GM18909 (cell line): Measurements from ENCODE around the gene CSHL1.

Experiments used
- ATAC-seq: cut with Tn5 transposase; IDR thresholded peaks from one replicate; pipeline ENCODE4 v1.9.1; 2021; ENCODE audit warnings: mild to moderate bottlenecking; ENCODE audit not compliant: unreplicated experiment, poor library complexity

The CSHL1 gene

DNA sequence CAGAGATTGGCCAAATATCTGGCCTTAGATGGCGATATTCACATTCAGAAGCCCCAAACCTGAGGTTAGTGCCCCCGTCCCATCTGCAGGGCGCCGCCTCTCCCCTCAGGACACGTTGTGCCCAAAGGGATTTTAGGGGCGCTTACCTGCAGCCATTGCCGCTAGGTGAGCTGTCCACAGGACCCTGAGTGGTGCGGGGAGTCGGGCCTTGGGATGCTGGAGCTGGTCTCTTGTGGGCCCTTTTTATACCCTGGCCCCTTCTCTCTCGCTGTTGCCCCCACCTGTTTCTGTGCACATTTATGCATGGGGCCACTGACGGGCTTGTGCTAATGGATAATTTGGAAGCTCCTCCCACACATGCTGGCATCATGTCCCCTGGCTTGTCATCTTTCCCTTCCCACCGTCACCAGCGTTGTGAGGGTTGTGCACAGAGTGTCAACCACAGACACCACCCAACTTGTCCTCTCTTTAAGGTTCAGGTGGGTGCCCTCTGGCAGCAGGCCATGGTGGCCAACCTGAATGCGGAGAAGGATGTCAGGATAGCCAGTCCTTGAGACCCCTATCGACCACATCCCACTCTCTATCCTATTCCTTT, at the start of gene CSHL1:
Gene CSHL1, minus strand, starts transcription at position 218 of the 595 bp plus-strand sequence. Its CDS starts 62 bp downstream, at position 156.
- ATAC-seq: no peak

DNA sequence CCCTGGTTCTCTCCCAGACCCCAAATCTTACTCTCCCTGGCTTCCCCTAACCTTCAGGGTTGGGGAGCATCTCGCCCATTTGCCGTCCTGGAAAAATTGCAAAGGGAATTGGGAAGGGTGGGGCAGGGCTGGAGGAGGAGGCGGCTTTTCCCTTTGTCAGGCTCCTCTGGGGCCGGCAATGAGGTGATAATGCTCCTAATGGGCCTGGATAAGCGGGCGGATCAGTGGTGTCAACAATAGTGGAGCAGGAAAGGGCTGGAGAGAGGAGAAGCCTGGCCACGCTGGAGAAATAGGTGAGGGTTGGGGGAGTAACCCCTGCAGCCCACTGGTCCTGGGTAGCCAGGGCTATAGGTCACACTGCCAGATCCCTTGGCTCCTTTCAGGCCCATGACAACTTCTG, 49.4 kb upstream of the CSHL1 start:
- ATAC-seq: no peak

DNA sequence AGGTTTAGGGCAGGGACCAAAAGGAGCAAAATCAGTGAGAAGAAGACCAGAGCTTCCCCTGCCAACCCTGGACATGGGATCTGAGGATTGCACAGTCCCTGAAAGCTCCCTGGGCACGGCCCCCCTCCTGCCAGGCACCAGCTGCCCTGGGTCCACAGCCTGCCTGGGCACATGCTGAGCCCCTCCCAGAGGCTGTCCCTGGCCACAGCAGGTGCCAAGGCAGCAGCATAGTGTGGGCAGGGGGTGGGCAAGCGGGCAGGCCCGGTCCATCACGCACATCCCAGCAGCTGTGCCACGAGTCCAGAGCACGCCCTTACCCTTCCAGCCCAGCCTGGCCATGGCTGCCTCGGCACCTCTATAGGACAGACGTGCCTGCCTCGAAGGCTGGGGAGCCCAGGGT, 48.9 kb upstream of the CSHL1 start:
- no peak for ATAC-seq

DNA sequence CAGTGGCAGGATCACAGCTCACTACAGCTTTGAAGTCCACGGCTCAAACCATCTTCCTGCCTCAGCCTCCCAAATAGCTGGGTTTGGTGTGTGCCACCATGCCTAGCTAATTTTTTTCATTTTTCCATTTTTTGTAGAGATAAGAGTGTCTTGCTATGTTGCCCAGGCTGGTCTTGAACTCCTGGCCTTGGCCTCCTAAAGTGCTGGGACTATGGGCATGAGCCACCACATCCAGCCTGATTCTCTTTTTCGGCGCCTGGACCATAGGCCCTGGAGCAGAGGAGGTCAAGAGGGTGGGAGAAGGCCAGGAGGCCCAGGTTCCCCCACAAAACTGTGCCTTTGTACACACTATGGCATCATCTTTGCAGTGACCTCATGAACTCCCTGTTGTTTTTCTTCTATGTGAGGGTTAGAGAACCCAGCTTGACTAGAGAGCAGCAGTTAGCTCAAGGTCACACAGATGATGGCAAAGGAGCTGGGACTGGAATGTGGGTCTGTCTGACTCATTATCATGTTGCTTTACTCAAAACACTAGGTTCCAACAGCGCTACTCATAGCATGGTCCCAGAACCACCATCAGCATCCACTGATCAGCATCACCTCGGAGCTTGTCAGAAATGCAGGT, 45.4 kb upstream of the CSHL1 start:
- no peak for ATAC-seq

DNA sequence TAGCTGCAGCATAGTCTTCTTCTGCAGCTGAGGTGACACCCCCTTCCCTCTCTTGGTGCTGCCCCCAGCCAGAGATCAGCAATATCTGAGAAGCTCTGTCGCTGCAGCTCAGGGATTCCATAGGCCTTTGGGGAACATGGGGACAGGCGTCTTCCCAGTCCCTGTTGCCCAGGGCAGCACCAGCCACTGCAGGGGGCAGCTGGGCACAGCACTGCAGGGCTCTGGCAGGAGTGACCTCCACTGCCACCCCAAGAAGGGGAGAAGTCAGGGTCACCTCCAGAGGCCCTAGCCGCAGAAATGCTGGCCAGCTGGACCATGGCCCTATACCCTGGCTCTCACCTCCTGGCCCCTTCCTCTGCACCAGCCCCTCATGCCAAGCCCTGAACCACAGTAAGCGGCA, 44.7 kb upstream of the CSHL1 start:
- ATAC-seq: no peak

DNA sequence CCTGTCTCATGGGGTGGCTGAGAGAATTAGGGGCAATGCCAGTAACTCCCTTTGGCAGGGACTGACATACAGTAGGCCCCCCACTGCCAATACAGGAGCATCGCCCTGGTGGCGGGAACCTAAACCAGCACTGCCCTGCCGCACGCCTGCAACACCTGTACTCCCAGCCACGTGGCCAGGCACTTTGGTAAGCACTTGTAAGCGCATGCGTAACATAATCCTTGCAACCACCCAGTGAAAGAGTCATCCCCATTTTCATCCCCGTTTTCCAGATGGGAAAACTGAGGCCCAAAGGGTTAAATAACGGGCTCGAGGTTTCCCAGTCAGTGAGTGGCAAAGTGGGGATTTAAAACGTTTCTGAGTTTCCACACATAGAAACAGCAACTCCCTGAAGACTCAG, 44.2 kb upstream of the CSHL1 start:
- no peak for ATAC-seq

DNA sequence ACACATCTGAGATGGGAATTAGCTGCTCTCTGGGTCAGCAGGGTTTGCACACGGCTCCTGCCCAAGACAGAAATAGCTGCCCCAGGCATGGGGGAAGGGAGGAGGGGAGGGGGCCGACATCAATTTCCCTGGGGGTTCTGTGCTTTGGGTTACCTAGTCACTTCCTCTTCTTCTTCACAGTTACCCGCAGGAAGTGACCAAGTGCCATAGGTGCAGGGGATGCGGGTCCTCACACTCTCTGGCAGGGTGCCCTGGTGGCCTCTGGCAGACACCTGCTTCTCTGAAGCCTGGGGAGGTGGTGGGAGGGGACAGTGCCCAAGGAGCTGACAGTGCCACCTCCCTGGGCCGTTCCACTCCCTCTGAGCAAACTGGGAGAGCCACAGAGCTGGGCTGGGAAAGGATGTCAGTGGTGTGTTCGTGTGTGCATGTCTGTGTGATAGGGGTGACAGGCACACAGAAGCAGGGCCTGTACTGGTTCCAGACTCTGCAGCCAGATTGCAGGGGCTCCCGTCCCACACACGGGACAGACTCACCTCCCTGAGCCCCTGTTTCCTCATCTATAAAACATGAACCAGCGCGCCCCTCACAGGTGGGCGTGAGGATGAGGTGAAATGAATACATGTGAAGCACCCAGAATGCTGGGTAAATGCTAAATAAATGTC, 43.5 kb upstream of the CSHL1 start:
- ATAC-seq: peak; percentile 71

DNA sequence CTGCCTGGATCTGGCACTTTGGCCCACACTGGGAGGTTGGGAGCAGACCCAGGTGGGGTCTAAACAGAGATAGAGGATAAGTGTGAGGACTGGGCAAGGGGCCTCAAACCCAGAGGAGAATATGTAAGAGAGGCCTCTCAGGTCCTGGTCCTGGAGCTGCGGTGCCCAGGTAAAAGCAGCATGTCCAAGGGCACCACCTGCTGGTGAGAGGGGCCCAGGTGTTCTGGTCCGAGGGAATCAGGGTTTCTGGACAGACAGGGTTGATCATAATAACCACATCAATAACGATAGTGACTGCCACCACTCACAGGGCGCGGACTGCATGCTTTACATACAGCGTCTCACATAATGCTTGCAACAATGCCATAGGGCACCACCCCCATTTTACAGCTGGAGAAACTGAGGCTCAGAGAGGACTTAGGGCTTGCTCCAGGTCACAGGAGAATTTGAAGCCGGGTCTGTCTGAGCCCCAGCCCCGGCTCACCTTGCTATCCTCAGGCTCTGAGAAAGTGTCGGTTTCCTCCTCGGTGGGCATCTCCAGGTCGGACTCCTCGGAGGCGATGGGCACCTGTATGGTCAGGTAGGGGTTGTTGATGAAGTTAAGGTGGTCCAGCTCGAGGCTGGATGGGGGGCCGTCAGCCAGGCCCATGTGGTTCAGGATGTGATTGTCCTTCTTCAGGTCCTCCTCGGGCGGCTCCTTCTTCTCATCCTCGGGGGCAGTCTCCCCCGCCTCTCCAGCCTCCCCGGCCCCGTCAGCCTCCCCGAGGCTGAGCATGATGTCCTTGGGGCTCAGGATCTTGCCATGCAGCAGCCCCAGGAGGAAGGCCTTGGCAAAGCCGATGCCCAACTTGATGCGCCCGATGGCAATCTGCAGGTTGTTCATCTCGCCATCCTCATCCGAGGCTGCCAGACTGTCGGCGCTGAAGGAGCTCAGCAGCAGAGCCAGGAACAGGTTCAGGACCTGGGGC, 40.2 kb upstream of the CSHL1 start:
- no peak for ATAC-seq

DNA sequence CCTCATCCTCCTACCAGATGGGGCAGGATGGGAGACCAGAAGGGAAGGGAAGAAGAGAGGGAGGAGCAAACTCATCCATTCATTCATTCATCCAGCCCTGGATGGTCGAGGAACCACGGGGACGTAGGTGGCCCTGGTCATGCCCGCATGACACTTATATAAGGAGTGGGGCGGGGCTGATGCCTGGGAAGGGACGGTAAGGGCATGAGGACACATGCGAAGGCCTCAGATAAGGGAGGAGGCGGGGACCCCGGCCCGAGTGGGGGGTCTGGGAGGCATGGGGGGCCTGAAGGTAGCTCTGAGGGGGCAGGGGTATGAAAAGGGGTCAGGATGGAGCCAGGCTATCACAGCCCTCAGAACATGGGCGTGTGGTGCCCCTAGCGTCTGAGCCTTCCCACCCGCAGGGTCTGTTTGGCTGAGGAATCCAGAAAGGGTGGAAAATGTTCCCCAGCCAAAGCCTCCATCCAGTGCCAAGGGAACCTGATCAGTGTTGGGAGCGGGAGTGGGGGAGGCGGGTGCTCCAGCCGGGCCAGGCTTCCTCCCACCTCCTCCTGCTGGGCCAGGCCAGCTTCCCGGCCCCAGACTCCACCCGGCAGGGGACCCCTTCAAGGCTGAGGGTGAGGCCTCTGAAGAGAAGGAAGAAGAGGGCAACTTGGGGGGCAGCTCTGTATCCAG, 38.7 kb upstream of the CSHL1 start:
- ATAC-seq: no peak

DNA sequence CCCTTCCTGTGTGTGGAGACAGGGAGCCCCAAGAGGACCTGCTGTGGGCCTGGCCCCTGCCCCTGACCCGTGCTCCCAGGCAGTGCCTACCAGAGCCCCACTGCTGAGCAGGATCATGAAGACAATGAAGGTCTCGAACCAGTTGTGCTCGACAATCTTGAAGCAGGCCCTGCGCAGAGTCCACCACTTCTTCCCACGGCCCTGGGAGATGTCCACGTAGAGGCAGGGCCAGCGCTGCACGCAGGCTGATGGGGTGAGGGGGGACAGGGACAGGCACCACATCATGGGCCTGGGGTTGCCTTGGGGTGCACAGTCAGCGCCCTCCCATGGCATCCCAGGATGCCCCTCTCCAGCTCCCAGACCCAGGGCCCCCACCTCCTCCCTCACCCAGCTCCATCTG, 37.5 kb upstream of the CSHL1 start:
- no peak for ATAC-seq

DNA sequence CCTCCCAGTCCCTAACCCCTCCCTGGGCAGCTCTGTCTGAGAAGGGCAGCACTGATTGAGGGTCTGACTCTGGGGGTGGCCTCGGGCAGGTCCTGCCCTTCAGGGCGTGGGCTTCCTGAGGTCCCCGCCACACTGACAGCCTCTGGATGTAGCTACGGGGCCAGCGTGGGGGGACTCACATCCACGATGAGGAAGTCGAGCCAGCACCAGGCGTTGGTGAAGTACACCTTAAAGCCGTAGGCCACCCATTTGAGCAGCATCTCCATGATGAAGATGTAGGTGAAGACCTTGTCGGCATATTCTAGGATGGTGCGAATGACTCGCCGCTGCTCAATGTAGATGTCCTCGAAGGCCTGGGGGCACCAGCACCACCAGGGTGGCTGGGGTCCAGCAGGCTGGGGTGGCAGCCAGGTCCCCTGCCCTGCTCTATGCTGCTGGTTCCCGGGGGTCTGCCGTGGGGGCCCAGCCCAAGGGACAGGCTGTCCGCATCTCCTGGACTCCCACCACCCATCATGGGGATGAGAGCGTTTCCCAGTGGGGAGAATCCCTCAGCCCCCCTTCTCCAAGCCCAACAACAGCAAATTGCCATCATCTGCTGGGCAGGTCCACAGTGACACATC, 36.8 kb upstream of the CSHL1 start:
- ATAC-seq: no peak

DNA sequence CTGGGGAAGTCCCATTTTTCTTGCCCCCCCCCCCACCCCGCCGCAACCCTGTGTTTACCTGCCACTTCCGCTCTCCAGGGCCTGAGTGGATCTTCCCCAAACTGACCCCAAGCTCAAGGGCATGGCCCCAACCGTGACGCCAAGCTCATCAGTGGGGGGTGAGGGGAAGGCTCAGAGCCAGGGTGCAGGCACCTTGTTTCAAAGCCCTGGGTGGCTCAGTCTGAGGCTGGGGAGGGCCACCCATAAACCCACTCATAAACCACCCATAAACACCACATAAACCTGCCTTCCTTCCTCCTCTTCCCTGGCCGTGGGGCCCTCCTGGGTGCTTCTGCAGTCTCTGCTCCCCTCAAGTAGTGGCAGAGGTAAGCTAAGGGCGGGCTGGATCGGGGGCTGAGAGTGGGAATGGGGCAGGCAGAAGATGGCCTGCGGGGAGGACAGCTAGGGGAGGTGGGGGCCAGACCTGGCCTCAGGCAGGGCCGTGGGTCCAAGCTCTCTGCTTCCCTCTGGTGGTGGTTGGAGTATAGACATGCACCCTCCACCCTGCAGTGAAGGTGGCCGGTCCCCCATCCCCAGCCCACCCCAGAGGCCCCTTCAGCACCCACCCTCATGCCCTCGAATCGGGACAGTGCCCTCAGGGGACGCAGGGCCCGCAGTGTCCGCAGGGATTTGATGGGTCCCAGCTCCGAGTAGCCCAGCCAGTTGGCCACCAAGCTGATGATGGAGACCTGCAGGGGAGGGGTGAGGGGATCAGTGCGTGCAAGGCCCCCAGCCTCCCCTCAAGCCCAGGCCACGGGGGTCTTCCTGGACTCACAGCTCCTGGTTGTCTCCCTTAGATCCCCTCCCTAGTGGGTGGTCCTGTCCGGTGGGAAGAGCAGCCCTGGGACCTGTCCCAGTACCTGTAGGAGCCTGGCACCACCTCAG, 35.6 kb upstream of the CSHL1 start:
- ATAC-seq: peak; percentile 54

DNA sequence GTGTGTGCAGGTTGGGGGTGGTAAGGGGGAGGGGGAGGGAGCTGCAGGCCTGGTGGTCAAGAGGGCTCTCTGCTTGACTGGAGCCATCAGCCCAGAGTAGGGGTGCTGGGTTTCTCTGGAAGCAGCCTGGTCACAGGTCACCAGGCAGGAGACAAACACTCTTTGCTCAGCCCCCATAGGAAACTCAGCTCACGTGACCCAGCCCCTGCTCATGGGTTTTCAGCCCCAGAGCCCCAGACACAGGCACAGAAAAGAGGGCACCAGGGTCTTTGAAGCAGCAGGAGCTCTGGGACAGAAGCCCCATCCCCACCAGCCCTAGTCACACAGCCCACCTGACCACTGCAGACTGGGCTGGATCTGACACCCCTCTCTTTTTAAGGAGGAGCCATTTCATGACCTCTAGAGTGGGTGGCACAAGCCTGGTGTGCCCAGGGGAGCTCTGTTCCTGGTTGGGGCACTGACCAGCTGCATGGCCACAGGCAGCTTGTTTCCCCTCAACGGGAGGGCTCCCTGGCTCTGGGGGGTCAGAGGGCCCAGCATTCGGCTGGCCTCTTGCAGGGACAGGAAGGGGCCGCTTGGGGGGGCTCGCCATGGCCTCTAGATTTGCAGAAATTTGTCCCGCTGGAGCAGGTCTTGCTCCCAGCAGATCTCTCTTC, 34.9 kb upstream of the CSHL1 start:
- ATAC-seq: peak; percentile 53

DNA sequence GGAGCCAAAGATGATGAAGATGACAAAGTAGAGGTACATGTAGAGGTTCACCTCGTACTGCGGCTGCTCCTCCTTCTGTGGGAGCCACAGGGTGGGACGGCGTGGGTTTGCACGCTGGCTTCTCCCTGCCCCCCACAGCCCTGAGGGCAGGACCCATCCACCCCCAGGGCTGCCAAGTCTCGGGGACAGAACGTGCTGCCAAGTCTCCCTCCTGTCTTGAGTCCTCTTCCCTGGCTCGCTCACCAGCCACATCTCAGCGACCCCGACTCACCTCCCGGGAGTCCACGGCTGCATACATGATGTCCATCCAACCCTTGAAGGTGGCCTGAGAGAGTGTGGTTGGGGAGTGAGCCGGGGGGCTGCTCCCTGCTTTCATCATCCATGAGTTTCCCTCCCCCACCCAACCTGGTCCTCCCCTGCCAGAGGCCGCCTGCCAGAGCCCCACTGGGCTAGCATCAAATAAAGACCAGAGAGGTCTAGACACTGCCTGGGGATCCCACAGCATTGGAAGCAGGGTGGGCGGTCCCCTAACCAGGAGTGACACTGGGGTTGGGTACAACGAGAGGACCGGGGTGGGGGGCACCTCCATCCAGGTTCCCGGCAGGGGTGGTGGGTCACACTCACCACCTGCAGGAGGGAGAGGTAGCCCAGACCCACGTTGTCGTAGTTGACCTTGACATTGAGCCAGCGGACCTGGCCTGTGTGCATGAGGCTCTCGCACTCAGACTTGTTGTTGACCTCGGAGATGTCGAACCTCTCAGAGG, 33.9 kb upstream of the CSHL1 start:
- ATAC-seq: no peak

DNA sequence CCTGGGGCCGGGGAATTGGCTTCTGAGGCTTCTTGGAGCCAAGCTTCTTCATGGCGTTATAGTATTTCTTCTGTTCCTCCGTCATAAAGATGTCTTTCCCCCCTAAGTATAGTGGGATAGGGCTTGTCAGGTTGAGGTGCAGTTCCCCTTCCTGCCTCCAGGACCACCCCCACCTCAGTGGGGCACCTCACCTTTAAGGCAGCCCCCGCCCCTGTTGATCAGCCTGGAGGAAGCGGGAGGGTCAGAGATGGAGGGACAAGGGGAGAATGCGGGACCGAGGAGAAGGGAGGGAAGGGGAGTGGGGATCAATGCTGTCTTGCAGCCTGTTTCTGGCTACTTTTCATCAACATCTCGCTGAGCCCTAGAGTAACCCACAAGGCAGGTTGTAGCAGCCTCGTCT, 32.7 kb upstream of the CSHL1 start:
- no peak for ATAC-seq

DNA sequence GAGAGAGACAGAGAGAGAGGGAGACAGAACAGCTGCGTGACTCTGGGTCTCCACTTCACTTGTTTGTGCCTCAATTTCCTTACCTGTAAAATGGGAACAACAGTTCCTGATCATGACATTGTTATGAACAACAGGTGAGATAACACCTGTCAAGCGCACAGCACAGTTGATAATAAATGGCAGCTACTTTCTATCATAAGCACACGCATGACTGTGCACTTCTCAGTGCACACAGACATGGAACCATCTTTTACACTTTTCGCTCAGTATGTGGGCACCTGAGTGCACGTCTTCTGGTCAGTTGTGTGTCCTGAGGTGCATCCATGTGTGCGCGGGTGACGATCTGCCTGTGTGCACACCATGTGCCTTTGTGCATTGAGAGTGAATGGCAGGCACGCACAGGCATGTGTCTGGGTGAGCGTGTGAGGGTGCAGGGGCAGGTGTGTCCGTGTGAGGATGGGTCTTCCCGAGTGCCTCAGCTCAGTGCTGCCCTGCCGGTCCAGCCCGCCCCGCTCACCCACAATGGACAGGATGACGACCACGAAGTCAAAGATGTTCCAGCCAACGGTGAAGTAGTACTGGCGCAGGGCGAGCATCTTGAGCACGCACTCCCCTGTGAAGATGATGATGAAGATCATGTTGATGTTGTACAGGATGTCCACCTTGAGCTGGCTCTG, 31.4 kb upstream of the CSHL1 start:
- no peak for ATAC-seq

DNA sequence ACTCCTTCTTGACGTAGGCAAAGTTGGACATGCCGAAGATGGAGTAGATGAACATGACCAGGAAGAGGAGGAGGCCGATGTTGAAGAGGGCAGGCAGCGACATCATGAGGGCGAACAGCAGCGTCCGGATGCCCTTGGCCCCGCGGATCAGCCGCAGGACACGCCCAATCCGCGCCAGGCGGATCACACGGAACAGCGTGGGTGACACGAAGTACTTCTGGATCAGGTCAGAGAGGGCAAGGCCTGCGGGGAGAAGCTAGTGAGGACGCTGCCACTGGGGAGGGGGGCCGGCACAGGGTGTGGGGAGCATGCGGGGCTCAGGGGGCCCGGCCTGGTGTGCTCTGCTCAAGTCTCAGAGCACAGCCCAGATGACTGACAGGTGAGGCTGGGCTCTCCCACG, 30.7 kb upstream of the CSHL1 start:
- ATAC-seq: no peak
